ENCODE data around the gene SYNE2.

- TF ChIP-seq, protein P1, sequence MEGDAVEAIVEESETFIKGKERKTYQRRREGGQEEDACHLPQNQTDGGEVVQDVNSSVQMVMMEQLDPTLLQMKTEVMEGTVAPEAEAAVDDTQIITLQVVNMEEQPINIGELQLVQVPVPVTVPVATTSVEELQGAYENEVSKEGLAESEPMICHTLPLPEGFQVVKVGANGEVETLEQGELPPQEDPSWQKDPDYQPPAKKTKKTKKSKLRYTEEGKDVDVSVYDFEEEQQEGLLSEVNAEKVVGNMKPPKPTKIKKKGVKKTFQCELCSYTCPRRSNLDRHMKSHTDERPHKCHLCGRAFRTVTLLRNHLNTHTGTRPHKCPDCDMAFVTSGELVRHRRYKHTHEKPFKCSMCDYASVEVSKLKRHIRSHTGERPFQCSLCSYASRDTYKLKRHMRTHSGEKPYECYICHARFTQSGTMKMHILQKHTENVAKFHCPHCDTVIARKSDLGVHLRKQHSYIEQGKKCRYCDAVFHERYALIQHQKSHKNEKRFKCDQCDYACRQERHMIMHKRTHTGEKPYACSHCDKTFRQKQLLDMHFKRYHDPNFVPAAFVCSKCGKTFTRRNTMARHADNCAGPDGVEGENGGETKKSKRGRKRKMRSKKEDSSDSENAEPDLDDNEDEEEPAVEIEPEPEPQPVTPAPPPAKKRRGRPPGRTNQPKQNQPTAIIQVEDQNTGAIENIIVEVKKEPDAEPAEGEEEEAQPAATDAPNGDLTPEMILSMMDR (IDR thresholded peaks at IDR 0.05): no peak
- no peak for TF ChIP-seq POLR2A (IDR thresholded peaks at IDR 0.05)
Observed at GRCh38 chr14:63848890-63849289, 3.9 kb upstream of the SYNE2 start.

All from prostate gland (tissue), 2 donors.